GM23338 (cell line): ENCODE data around the gene CDK5RAP1. TPM values are rescaled to one million over a fixed set of nuclear protein-coding genes. Genes with fewer than 3 reads are reported as not detected.

Source experiments
- ATAC-seq: fragments of 200-7000 bp; cut with Tn5 transposase; 3 replicates; pipeline ENCODE4 v1.9.1; 2020
- DNase-seq: peaks from one replicate; pipeline ENCODE4 v3.0.0-alpha.2; 2015; ENCODE audit warnings: low spot score
- H2AFZ ChIP-seq: fragments of 200-600 bp; sonication (generic); 2 replicates; pipeline ENCODE4 v1.8.0; 2016; ENCODE audit warnings: antibody characterized with exemption, mild to moderate bottlenecking, moderate library complexity
- H3F3A ChIP-seq: fragments of 200-600 bp; sonication (generic); replicated peaks from 2 replicates; pipeline ENCODE4 v1.8.0; 2017; ENCODE audit warnings: antibody characterized with exemption, mixed run types, low read depth
- H3K27ac ChIP-seq: fragments of 200-600 bp; sonication (generic); 2 replicates; pipeline ENCODE4 v1.6.1; 2016; ENCODE audit warnings: low read depth
- H3K27me3 ChIP-seq: fragments of 200-600 bp; sonication (generic); 2 replicates; pipeline ENCODE4 v1.8.0; 2016; ENCODE audit warnings: mild to moderate bottlenecking, mixed run types, moderate library complexity; ENCODE audit not compliant: insufficient read depth
- H3K36me3 ChIP-seq: fragments of 200-600 bp; sonication (generic); 2 replicates; pipeline ENCODE4 v1.8.0; 2016; ENCODE audit warnings: mild to moderate bottlenecking; ENCODE audit not compliant: insufficient read depth
- H3K4me1 ChIP-seq: fragments of 200-600 bp; sonication (generic); 2 replicates; pipeline ENCODE4 v1.8.0; 2016; ENCODE audit warnings: mild to moderate bottlenecking, moderate library complexity; ENCODE audit not compliant: insufficient read depth
- H3K4me2 ChIP-seq: fragments of 200-600 bp; sonication (generic); 2 replicates; pipeline ENCODE4 v1.7.1; 2017; ENCODE audit warnings: mixed run types
- H3K4me3 ChIP-seq: fragments of 200-600 bp; sonication (generic); 2 replicates; pipeline ENCODE4 v1.6.1; 2016; ENCODE audit warnings: mixed run types
- H3K79me2 ChIP-seq: fragments of 200-600 bp; sonication (generic); replicated peaks from 2 replicates; pipeline ENCODE4 v1.8.0; 2017; ENCODE audit warnings: mild to moderate bottlenecking; ENCODE audit not compliant: insufficient read depth
- H3K9me2 ChIP-seq: fragments of 200-600 bp; sonication (generic); 2 replicates; pipeline ENCODE4 v1.8.0; 2017; ENCODE audit not compliant: insufficient read depth
- H4K20me1 ChIP-seq: fragments of 200-600 bp; sonication (generic); replicated peaks from 2 replicates; pipeline ENCODE4 v1.8.0; 2017; ENCODE audit warnings: mild to moderate bottlenecking; ENCODE audit not compliant: insufficient read depth
- H3K27ac Mint-ChIP-seq: 2 replicates; pipeline ENCODE4 v1.8.0; 2020; ENCODE audit warnings: inconsistent platforms, mild to moderate bottlenecking, moderate library complexity, mixed read lengths
- H3K27me3 Mint-ChIP-seq: 3 replicates; pipeline ENCODE4 v1.8.0; 2022; ENCODE audit warnings: low read depth, mild to moderate bottlenecking, moderate library complexity, mixed read lengths, inconsistent platforms; ENCODE audit not compliant: insufficient read depth, poor library complexity
- H3K36me3 Mint-ChIP-seq: 3 replicates; pipeline ENCODE4 v1.8.0; 2021; ENCODE audit warnings: low read depth, mild to moderate bottlenecking, inconsistent platforms, moderate library complexity, mixed read lengths
- H3K4me1 Mint-ChIP-seq: 3 replicates; pipeline ENCODE4 v1.8.0; 2020; ENCODE audit warnings: mild to moderate bottlenecking, inconsistent platforms, mixed read lengths
- H3K4me3 Mint-ChIP-seq: 3 replicates; pipeline ENCODE4 v1.8.0; 2021; ENCODE audit warnings: moderate library complexity, mild to moderate bottlenecking, inconsistent platforms, mixed read lengths
- H3K9me3 Mint-ChIP-seq: 3 replicates; pipeline ENCODE4 v1.8.0; 2020; ENCODE audit warnings: moderate library complexity, mild to moderate bottlenecking, inconsistent platforms, mixed read lengths
- CREB1 ChIP-seq: fragments of 250-450 bp; sonication (Bioruptor Pico); IDR thresholded peaks from 2 replicates; pipeline ENCODE4 v1.5.0; 2020; ENCODE audit warnings: low read depth, mild to moderate bottlenecking, moderate library complexity
- CTCF ChIP-seq, 2 experiments: fragments of 200-600 bp in 1 of 2; sonication (generic) in 1 of 2; conservative IDR thresholded peaks; 2 replicates each; pipeline versions ENCODE4 v1.5.1 to v1.6.1; 2016 to 2017; ENCODE audit warnings: antibody characterized with exemption in 2 of 2, low read depth in 2 of 2, mild to moderate bottlenecking in 2 of 2, moderate library complexity in 1 of 2
- ETS1 ChIP-seq: IDR thresholded peaks from 2 replicates; pipeline ENCODE4 v1.6.1; 2016; ENCODE audit warnings: antibody characterized with exemption
- EZH2 ChIP-seq: fragments of 200-600 bp; sonication (generic); IDR thresholded peaks from one replicate; pipeline ENCODE4 v1.8.0; 2017; ENCODE audit warnings: antibody characterized with exemption, mild to moderate bottlenecking, low read depth; ENCODE audit not compliant: unreplicated experiment
- EZH2phosphoT487 ChIP-seq: fragments of 200-600 bp; sonication (generic); IDR thresholded peaks from one replicate; pipeline ENCODE4 v1.8.1; 2018; ENCODE audit warnings: antibody characterized with exemption; ENCODE audit not compliant: unreplicated experiment
- JUNB ChIP-seq: IDR thresholded peaks from one replicate; pipeline ENCODE4 v1.6.1; 2016; ENCODE audit warnings: antibody characterized with exemption; ENCODE audit not compliant: unreplicated experiment
- NANOG ChIP-seq: IDR thresholded peaks from 2 replicates; pipeline ENCODE4 v1.6.1; 2016; ENCODE audit warnings: antibody characterized with exemption, borderline replicate concordance
- POLR2AphosphoS5 ChIP-seq: IDR thresholded peaks from 2 replicates; pipeline ENCODE4 v1.6.1; 2016; ENCODE audit warnings: antibody characterized with exemption, low read depth
- REST ChIP-seq: IDR thresholded peaks from one replicate; pipeline ENCODE4 v1.6.1; 2018; ENCODE audit warnings: antibody characterized with exemption; ENCODE audit not compliant: unreplicated experiment
- STAT1 ChIP-seq: IDR thresholded peaks from one replicate; pipeline ENCODE4 v1.6.1; 2016; ENCODE audit warnings: antibody characterized with exemption; ENCODE audit not compliant: unreplicated experiment
- ZNF114 ChIP-seq: fragments of 250-450 bp; sonication (Bioruptor Pico); IDR thresholded peaks from 2 replicates; pipeline ENCODE4 v1.5.0; 2020; ENCODE audit warnings: mild to moderate bottlenecking, moderate library complexity
- ZNF331 ChIP-seq: fragments of 250-450 bp; sonication (Bioruptor Pico); IDR thresholded peaks from 2 replicates; pipeline ENCODE4 v1.5.0; 2020; ENCODE audit warnings: low read depth, mild to moderate bottlenecking, moderate library complexity
- ZNF462 ChIP-seq: fragments of 250-450 bp; sonication (Bioruptor Pico); IDR thresholded peaks from 2 replicates; pipeline ENCODE4 v1.5.0; 2020; ENCODE audit warnings: mild to moderate bottlenecking, moderate library complexity
- polyA plus RNA-seq: library from polyadenylated mRNA; unstranded; fragments of >200 nt; fragmentation: Nextera tagmentation; extraction: Ambion mirVana; gene quantifications from 2 replicates; pipeline ENCODE4 v1.2.1, GENCODE V29; 2016
- total RNA-seq: library from RNA; depleted of rRNA; stranded (reverse); fragments of >200 nt; shearing (Covaris generic); gene quantifications from 2 replicates; pipeline ENCODE4 v1.2.3, GENCODE V29; 2014

The CDK5RAP1 gene
- total and polyA plus RNA-seq, 2 experiments from 2014 or later: 33.8 to 38.1 TPM

- Mint-ChIP-seq H3K27ac (no peak overlapping the region), H3K9me3 (no peaks in the 10 kb centered on the region), H3K36me3 (no peaks in the 10 kb centered on the region), H3K4me3 (no peak overlapping the region), H3K27me3 (peaks cover 6% of the 10 kb centered on the region), H3K4me1 (no peaks in the 10 kb centered on the region)
- Histone ChIP-seq H3F3A (no peaks in the 10 kb centered on the region), H3K79me2 (no peaks in the 10 kb centered on the region), H3K4me2 (no peak overlapping the region), H3K36me3 (no peaks in the 10 kb centered on the region), H3K4me1 (no peaks in the 10 kb centered on the region), H4K20me1 (no peaks in the 10 kb centered on the region), H2AFZ (no peak overlapping the region), H3K4me3 (no peak overlapping the region), H3K9me2 (no peaks in the 10 kb centered on the region), H3K27ac (no peak overlapping the region), H3K27me3 (no peaks in the 10 kb centered on the region)
- no peak for DNase-seq
- TF ChIP-seq JUNB (no peak), NANOG (no peak), EZH2 (no peak), POLR2AphosphoS5 (no peak), CTCF (conservative IDR thresholded peaks at IDR 0.05; ENCODE audit: low read depth in 2 of 2) (no peak), REST (no peak), ETS1 (no peak), STAT1 (no peak), ZNF462 (CRISPR knock-in tag) (no peak), ZNF331 (CRISPR knock-in tag) (no peak), CREB1 (CRISPR knock-in tag) (no peak), ZNF114 (CRISPR knock-in tag) (no peak), EZH2phosphoT487 (no peak)
- ATAC-seq: no peak
These were observed 85.0 kb downstream of the CDK5RAP1 start for GRCh38 chr20:33316343-33316742.
